ENCODE data around the gene TICAM2. TPM values are rescaled to one million over a fixed set of nuclear protein-coding genes. Genes with fewer than 3 reads are reported as not detected.
A peak's percentile ranks its signal among the peaks of the same experiment; 100 is the strongest.
"Not testable (repeated sequence)": the region's sequence is repeated elsewhere in the genome, so short reads cannot be mapped to it uniquely, and the experiment has no call there.

TICAM2 gene, protein sequence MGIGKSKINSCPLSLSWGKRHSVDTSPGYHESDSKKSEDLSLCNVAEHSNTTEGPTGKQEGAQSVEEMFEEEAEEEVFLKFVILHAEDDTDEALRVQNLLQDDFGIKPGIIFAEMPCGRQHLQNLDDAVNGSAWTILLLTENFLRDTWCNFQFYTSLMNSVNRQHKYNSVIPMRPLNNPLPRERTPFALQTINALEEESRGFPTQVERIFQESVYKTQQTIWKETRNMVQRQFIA
- 1.2 TPM for total RNA-seq

DNA sequence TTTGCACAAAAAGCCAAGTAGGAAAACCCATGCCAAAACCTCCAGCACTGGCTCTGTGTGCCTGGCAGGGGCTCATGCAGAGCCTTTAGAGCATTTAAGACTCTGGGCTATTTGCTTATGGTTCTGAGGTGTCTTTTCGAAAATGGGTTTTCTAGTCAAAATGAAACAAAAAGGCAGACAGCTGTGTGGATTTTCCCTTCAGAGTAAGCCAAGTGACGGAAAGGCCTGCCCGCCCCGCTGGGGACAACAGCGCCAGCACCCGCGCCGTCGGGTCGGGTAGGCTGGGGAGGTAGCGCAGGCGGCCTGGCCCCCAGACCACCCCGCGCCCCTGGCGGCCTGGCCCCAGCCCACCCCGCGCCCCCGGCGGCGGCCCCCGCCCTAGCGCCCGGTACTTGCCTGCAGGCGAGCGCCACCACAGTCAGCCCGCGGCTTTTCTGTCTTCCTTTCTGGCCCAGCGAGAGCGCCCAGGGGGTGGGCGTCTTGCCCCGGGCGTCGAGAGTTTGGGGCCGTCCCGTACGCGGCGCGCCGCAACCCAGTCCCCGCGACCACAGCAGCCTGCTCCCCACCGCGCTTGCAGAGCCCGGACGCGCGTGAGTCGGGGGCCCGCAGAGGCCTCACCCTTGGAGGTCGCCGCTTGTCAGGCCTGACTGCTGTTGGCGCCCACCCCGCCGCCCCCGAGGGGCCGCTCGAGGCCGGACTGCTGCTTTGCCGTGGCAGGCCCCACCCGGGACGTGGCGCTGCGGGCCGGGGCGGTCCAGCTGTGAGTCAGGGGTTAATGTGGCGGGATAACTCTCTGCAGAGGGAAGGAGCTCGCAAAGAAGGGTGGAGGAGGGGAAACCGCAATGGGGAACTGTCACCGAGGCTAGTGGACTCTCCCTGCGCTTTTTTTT is at the start of gene TICAM2:
TSS of gene TICAM2 (minus strand) at position 779 of the 890 bp plus-strand sequence. CDS start 21,223 bp downstream, outside the sequence.
- ATAC-seq: peak; percentile 85

- no peak for ATAC-seq
These were observed 47.3 kb upstream of the TICAM2 start for GRCh38 chr5:115649541-115649940.

- ATAC-seq: no peak
These were observed 45.8 kb upstream of the TICAM2 start for GRCh38 chr5:115648056-115648455.

- ATAC-seq: not testable (repeated sequence)
These were observed 43.1 kb upstream of the TICAM2 start for GRCh38 chr5:115645386-115645785.

DNA sequence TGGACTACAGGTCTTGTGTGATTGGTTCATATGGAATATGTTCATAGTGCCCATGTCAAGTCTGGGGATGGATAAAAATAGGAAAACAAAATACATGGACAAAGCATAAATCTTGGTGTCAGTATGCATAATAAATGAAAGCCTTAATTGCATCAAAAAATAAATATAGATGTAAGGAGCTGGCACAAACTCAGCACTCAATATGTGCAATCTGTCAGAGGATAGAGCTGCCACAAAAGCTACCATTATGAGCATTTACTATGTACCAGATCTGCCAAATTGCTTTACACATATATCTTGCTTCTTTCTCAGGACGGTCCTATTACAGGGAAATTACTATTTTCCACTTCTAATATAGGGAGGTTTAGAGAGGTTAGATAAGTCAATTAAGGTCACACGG is 41.8 kb upstream of the TICAM2 start:
- no peak for ATAC-seq

DNA sequence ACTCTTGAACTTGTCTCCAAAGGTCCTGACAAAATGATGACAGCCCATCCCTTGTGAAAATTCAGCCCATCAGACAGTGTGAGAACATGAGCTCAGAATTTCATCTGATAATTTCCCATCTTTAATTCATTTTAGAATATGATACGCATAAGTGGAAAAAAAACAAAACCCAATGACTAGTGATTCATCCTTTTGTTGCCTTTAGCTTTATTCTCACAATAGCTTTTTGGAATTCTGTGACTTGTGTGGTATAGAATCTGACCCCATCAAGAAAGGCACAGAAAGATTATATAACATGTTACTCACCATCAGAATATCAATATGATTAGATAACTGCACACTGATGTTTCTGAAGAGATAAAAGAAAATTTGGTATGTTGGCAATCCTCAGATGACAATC is 39.7 kb upstream of the TICAM2 start:
- no peak for ATAC-seq

DNA sequence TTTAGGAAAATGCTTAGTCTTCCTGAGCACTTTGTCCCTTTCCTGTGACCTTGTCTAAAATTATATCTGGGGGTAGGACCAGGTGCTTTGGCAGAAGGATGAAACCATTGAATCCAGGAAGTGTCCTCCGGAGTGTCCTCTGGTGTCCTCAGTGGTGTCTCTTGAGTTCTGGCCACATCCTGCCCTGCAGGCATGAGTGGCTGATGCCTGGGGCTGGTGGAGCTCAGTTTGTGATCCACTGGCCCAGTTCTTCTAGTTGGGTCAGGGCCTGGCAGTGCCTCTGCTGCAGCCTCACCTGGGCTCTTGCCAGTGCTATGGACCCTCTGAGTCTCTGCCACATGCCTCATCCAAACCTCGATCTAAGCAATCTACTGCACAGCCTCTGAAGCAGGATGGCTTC is 38.0 kb upstream of the TICAM2 start:
- no peak for ATAC-seq

DNA sequence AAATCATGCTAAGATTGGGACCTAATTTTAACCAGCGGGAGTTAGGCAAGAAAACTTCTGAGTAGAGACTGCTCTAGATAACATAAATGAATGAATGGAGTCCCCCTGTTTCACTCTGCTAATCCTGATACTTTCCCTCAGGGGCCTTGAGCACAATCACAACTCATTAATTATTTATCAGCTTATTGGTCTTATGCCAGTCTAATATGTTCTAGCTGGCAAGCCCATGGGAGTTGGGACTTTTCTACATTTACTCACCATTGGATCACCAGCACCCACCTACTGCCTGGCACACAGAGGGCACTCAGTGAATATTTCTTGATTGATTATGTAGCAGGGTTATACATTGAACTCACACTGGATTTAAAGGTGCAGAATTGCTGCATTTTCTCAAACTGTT is 37.1 kb upstream of the TICAM2 start:
- no peak for ATAC-seq

DNA sequence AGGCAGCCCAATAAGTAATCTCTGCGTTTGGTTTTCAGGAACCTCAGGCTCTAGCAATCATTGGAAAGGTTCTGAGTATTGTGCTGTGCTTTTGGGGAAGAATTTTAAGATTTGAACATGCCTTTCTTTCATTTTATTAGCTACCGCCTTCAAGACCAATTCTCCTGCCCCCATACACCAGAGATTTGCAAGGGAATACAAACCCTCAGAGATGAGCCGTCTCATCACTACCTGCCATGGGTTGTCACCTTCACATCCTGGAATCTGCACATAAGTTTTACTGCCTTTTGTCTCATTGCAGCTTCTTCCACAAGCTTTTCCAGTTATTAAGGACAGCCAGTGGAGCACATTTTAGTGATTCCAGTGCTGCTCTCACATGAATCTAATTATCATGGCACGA is 35.2 kb upstream of the TICAM2 start:
- no peak for ATAC-seq

GRCh38 chr5:115636008-115636407 is 33.7 kb upstream of the TICAM2 start:
- no peak for ATAC-seq

- peak; percentile 97 for ATAC-seq
These were observed 32.3 kb upstream of the TICAM2 start for GRCh38 chr5:115634343-115635132.

GRCh38 chr5:115629903-115630302 is 27.6 kb upstream of the TICAM2 start:
- no peak for ATAC-seq

- no peak for ATAC-seq
These were observed 25.1 kb upstream of the TICAM2 start for GRCh38 chr5:115627295-115627865.

GRCh38 chr5:115626445-115626823 is 24.2 kb upstream of the TICAM2 start:
- ATAC-seq: peak; percentile 19

- ATAC-seq: peak; percentile 100
These were observed 23.5 kb upstream of the TICAM2 start, which contains the start of gene TMED7 for GRCh38 chr5:115625579-115626444. Gene TMED7 (minus strand): TSS chr5:115626036. CDS start chr5:115625792, 244 bp downstream.

- ATAC-seq: no peak
These were observed 22.7 kb upstream of the TICAM2 start for GRCh38 chr5:115624994-115625393.

- ATAC-seq: no peak
These were observed 21.4 kb upstream of the TICAM2 start for GRCh38 chr5:115623658-115624057.

DNA sequence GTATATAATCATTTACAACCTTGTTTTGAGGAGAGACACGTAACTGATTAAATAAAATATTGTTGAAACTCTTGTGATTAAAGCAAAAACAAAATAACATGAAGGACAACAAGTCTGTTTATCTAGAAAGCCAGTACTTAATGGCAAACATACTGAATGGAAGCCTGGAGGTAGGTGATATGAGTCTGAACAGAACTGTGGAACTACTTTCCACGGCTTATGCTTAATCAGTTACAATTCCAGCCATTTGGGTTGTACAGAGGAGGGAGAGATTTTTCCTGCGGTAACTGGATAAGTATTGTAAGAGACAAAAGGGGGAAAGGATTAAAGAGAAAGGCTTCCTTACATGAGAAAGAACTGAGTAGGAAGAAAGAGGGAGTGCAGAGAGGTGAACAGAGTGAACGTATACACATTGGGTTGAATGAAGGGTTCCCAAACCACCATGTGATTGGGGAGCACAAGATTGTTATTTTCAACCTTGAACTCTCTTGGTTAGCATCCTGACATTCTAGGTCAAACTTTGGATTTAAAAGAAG is 19.2 kb upstream of the TICAM2 start:
- ATAC-seq: no peak

GRCh38 chr5:115616892-115617291 is 14.6 kb upstream of the TICAM2 start:
- ATAC-seq: no peak

- no peak for ATAC-seq
These were observed 14.2 kb upstream of the TICAM2 start for GRCh38 chr5:115616472-115616871.

GRCh38 chr5:115611873-115612272 is 9.6 kb upstream of the TICAM2 start:
- ATAC-seq: no peak

All from esophagus mucosa (tissue), 1 donor.